HCT116 (cell line): ENCODE data around the gene NAA15. TPM values are rescaled to one million over a fixed set of nuclear protein-coding genes. Genes with fewer than 3 reads are reported as not detected.

Experiments
- ATAC-seq: fragments of 200-7000 bp; cut with Tn5 transposase; 2 replicates; pipeline ENCODE4 v1.9.1; 2020; ENCODE audit warnings: mild to moderate bottlenecking, moderate library complexity
- BruUV-seq: library from RNA; stranded (reverse); fragments of 400-500 nt; replicated peaks from 2 replicates; lab custom pipeline; 2021; lab: Mats Ljungman, UMichigan
- CTCF ChIA-PET: fragments of 300-600 bp; sonication (Branson Sonifier 250); formaldehyde crosslinking; loops from one replicate; lab custom pipeline; 2021; ENCODE audit warnings: antibody characterized with exemption; lab: Charles Lee
- POLR2A ChIA-PET: fragments of 300-600, 350-600 bp; sonication (Branson Sonifier 250); formaldehyde crosslinking; loops from one replicate; lab custom pipeline; 2021; ENCODE audit warnings: antibody characterized with exemption; lab: Charles Lee
- RAD21 ChIA-PET, 2 experiments: fragments of 300-600 bp; sonication (Branson Sonifier 250); formaldehyde crosslinking; loops; one replicate each; lab custom pipeline; 2023; ENCODE audit warnings: low total read pairs in 2 of 2; ENCODE audit not compliant: uncharacterized antibody in 2 of 2, unreplicated experiment in 2 of 2, low non-redundant PET in 1 of 2; lab: Charles Lee
- DNase-seq: peaks from one replicate; pipeline ENCODE4 v3.0.0-alpha.2; 2010; ENCODE audit warnings: low read depth, low spot score
- H2AFZ ChIP-seq: fragments of 200-600 bp; shearing (Covaris generic), sonication (generic); 2 replicates; pipeline ENCODE4 v1.6.1; 2017; ENCODE audit warnings: low read depth, mixed run types, mixed read lengths, antibody characterized with exemption, low read length; ENCODE audit not compliant: poor library complexity, severe bottlenecking
- H3K27ac ChIP-seq: 2 replicates; pipeline ENCODE4 v1.5.1; 2012; ENCODE audit warnings: low read depth, low read length
- H3K27me3 ChIP-seq: fragments of 200-600 bp; sonication (generic); 2 replicates; pipeline ENCODE4 v1.6.1; 2016; ENCODE audit warnings: mixed run types, low read length, mixed read lengths; ENCODE audit not compliant: insufficient read depth
- H3K36me3 ChIP-seq, 2 experiments: fragments of 200-500 bp in 1 of 2; fragments of 200-600 bp in 1 of 2; sonication (Bioruptor generic) in 1 of 2; sonication (generic) in 1 of 2; 2 replicates each; pipeline versions ENCODE4 v1.5.1 to v1.6.1; 2014 to 2016; ENCODE audit warnings: low read length in 2 of 2, inconsistent platforms in 1 of 2, mixed read lengths in 1 of 2, mixed run types in 1 of 2; ENCODE audit not compliant: insufficient read depth in 2 of 2, control insufficient read depth in 1 of 2
- H3K4me1 ChIP-seq, 2 experiments: fragments of 200-600 bp in 1 of 2; sonication (generic) in 1 of 2; 2 replicates each; pipeline versions ENCODE4 v1.5.1 to v1.6.1; 2012 to 2017; ENCODE audit warnings: low read length in 2 of 2, inconsistent platforms in 1 of 2, mild to moderate bottlenecking in 1 of 2, mixed read lengths in 1 of 2, mixed run types in 1 of 2, moderate library complexity in 1 of 2; ENCODE audit not compliant: insufficient read depth in 2 of 2, control insufficient read depth in 1 of 2
- H3K4me2 ChIP-seq: fragments of 200-600 bp; sonication (generic); 2 replicates; pipeline ENCODE4 v1.6.1; 2017; ENCODE audit warnings: mixed run types, low read length, mixed read lengths
- H3K4me3 ChIP-seq, 2 experiments: fragments of 200-600 bp in 1 of 2; sonication (generic) in 1 of 2; replicated peaks in 1 of 2; 2 replicates each; pipeline ENCODE4 v1.5.1; 2011 to 2016; ENCODE audit warnings: low read length in 2 of 2, control low read depth in 1 of 2, low read depth in 1 of 2, mild to moderate bottlenecking in 1 of 2, mixed read lengths in 1 of 2, mixed run types in 1 of 2
- H3K79me2 ChIP-seq: fragments of 200-600 bp; sonication (generic); 2 replicates; pipeline ENCODE4 v1.6.1; 2017; ENCODE audit warnings: mild to moderate bottlenecking, mixed run types, low read length, moderate library complexity, mixed read lengths; ENCODE audit not compliant: insufficient read depth
- H3K9ac ChIP-seq: fragments of 200-600 bp; sonication (generic); 2 replicates; pipeline ENCODE4 v1.6.1; 2016; ENCODE audit warnings: low read length, mixed read lengths
- H3K9me2 ChIP-seq: fragments of 200-600 bp; sonication (generic), shearing (Covaris generic); 2 replicates; pipeline ENCODE4 v1.6.1; 2017; ENCODE audit warnings: mixed run types, mild to moderate bottlenecking, moderate library complexity; ENCODE audit not compliant: insufficient read depth
- H3K9me3 ChIP-seq, 2 experiments: fragments of 200-500 bp in 1 of 2; fragments of 200-600 bp in 1 of 2; sonication (Bioruptor generic) in 1 of 2; sonication (generic) in 1 of 2; 2 replicates each; pipeline ENCODE4 v1.6.1; 2014 to 2017; ENCODE audit warnings: low read length in 2 of 2, mixed read lengths in 2 of 2, inconsistent platforms in 1 of 2, low read depth in 1 of 2, mild to moderate bottlenecking in 1 of 2, mixed run types in 1 of 2, moderate library complexity in 1 of 2; ENCODE audit not compliant: control insufficient read depth in 1 of 2, insufficient read depth in 1 of 2
- H4K20me1 ChIP-seq: fragments of 200-600 bp; sonication (generic), shearing (Covaris generic); 2 replicates; pipeline ENCODE4 v1.6.1; 2017; ENCODE audit warnings: mixed run types, mild to moderate bottlenecking, moderate library complexity; ENCODE audit not compliant: insufficient read depth
- ATF3 ChIP-seq: IDR thresholded peaks from 2 replicates; pipeline ENCODE4 v1.6.1; 2012
- CEBPB ChIP-seq: IDR thresholded peaks from 2 replicates; pipeline ENCODE4 v1.6.1; 2012; ENCODE audit warnings: low read depth
- EGR1 ChIP-seq: IDR thresholded peaks from 2 replicates; pipeline ENCODE4 v1.6.1; 2012; ENCODE audit warnings: low read depth
- EZH2phosphoT487 ChIP-seq: fragments of 200-600 bp; IDR thresholded peaks from 2 replicates; pipeline ENCODE4 v1.6.1; 2018; ENCODE audit warnings: antibody characterized with exemption, borderline replicate concordance
- FOSL1 ChIP-seq: IDR thresholded peaks from 2 replicates; pipeline ENCODE4 v1.6.1; 2012; ENCODE audit warnings: low read depth
- JUND ChIP-seq: IDR thresholded peaks from 2 replicates; pipeline ENCODE4 v1.6.1; 2012
- MAX ChIP-seq: IDR thresholded peaks from 2 replicates; pipeline ENCODE4 v1.6.1; 2012
- RAD21 ChIP-seq: IDR thresholded peaks from 2 replicates; pipeline ENCODE4 v1.6.1; 2012; ENCODE audit warnings: low read depth, mild to moderate bottlenecking
- SP1 ChIP-seq: IDR thresholded peaks from 2 replicates; pipeline ENCODE4 v1.6.1; 2012; ENCODE audit warnings: low read depth
- ZBTB33 ChIP-seq: IDR thresholded peaks from 2 replicates; pipeline ENCODE4 v1.6.1; 2011; ENCODE audit warnings: mild to moderate bottlenecking, low read length, moderate library complexity; ENCODE audit not compliant: insufficient replicate concordance; ENCODE audit errors: extremely low read depth
- ZFX ChIP-seq: fragments of 450-650 bp; IDR thresholded peaks from 2 replicates; pipeline ENCODE4 v1.6.1; 2017
- ZNF274 ChIP-seq: fragments of 200-500 bp; sonication (Bioruptor generic); IDR thresholded peaks from 2 replicates; pipeline ENCODE4 v1.6.1; 2014; ENCODE audit warnings: mild to moderate bottlenecking, low read depth, low read length, inconsistent platforms
- intact Hi-C: fragments of 100-400 bp; cut with micrococcal nuclease; formaldehyde crosslinking; loops from 2 replicates; pipeline ENCODE4 v1.10.0; 2022
- total RNA-seq: library from RNA; stranded (reverse); gene quantifications from one replicate; pipeline ENCODE4 v1.2.1, GENCODE V29; 2021; ENCODE audit not compliant: unreplicated experiment

The NAA15 gene
- total RNA-seq, 1 experiment from 2014 or later: 79.7 TPM

GRCh38 chr4:139333046-139333445 is 31.7 kb downstream of the NAA15 start:
- ChIA-PET POLR2A (no interaction called here), RAD21 (no interaction called here), CTCF (interaction anchor here (0.7 kb wide), 1 partner anchor 37 kb away, joined by 3 read pairs; no protein-coding TSS in a partner anchor)
- Histone ChIP-seq H3K4me2 (no peak overlapping the region), H3K9me3 (no peaks in the 10 kb centered on the region), H3K79me2 (peaks cover 100% of the 10 kb centered on the region), H3K9ac (no peak overlapping the region), H3K27me3 (no peaks in the 10 kb centered on the region), H4K20me1 (peaks cover 36% of the 10 kb centered on the region), H3K27ac (no peak overlapping the region), H3K36me3 (peaks cover 6 to 10% of the 10 kb centered on the region in 2 experiments; a peak in 2 of 4 replicates), H3K9me2 (no peaks in the 10 kb centered on the region), H3K4me1 (no peaks in the 10 kb centered on the region), H2AFZ (no peak overlapping the region), H3K4me3 (no peak overlapping the region)
- TF ChIP-seq MAX: no peak
- DNase-seq (no peak), ATAC-seq (no peak)
- intact Hi-C loops: no loop called here
- no TSS peak for BruUV-seq

GRCh38 chr4:139337612-139338011 is 36.3 kb downstream of the NAA15 start:
- Histone ChIP-seq H3K9me3 (no peaks in the 10 kb centered on the region), H3K9ac (no peak overlapping the region), H3K9me2 (no peaks in the 10 kb centered on the region), H3K36me3 (peaks cover 10 to 12% of the 10 kb centered on the region in 2 experiments; a peak in 3 of 4 replicates), H4K20me1 (peaks cover 27% of the 10 kb centered on the region), H3K4me3 (no peak overlapping the region), H3K27me3 (no peaks in the 10 kb centered on the region), H3K79me2 (peaks cover 96% of the 10 kb centered on the region), H3K4me2 (no peak overlapping the region), H2AFZ (no peak overlapping the region), H3K27ac (no peak overlapping the region), H3K4me1 (no peaks in the 10 kb centered on the region)
- no peak for TF ChIP-seq FOSL1
- no peak for TF ChIP-seq MAX
- TF ChIP-seq ZNF274: no peak
- no peak for TF ChIP-seq SP1
- TF ChIP-seq RAD21: no peak
- no peak for TF ChIP-seq EGR1
- no peak for TF ChIP-seq CEBPB
- no peak for TF ChIP-seq EZH2phosphoT487
- TF ChIP-seq JUND: no peak
- no peak for TF ChIP-seq ATF3
- TF ChIP-seq ZFX: no peak
- TF ChIP-seq ZBTB33: no peak
- BruUV-seq: no TSS peak
- ChIA-PET POLR2A (no interaction called here), RAD21 (no interaction called here), CTCF (no interaction called here)
- ATAC-seq (no peak), DNase-seq (no peak)
- intact Hi-C loops: no loop called here
